Gastrocnemius medialis (tissue), 4 donors: ENCODE measurements around the gene ELMO1.

ENCODE experiments used
- CTCF ChIP-seq, 5 experiments: fragments of 450-650 bp in 3 of 5; fragments of 200-600 bp in 2 of 5; sonication (generic) in 2 of 5; IDR thresholded peaks in 4 of 5; conservative IDR thresholded peaks in 1 of 5; 1 replicate in 4 of 5; 2 replicates in 1 of 5; pipeline ENCODE4 v1.5.1; 2016 to 2019; ENCODE audit warnings: antibody characterized with exemption in 5 of 5, mild to moderate bottlenecking in 3 of 5, moderate library complexity in 3 of 5
- POLR2A ChIP-seq, 2 donors: fragments of 450-650 bp; IDR thresholded peaks; one replicate each; pipeline ENCODE4 v1.6.1; 2017; ENCODE audit warnings: antibody characterized with exemption in 2 of 2, mild to moderate bottlenecking in 2 of 2, moderate library complexity in 2 of 2

- TF ChIP-seq CTCF (IDR thresholded peaks at IDR 0.05 in 4 of 5, conservative IDR thresholded peaks at IDR 0.05 in 1 of 5) (no peak), POLR2A (IDR thresholded peaks at IDR 0.05) (no peak)
Observed at GRCh38 chr7:37322831-37323230, 125.8 kb downstream of the ELMO1 start.
